ENCODE measurements around the gene LRRC8C. TPM values are rescaled to one million over a fixed set of nuclear protein-coding genes. Genes with fewer than 3 reads are reported as not detected.

Gene LRRC8C
- total RNA-seq, 1 donor from 2014 or later, result 9.8 TPM

- TF ChIP-seq, protein P1, sequence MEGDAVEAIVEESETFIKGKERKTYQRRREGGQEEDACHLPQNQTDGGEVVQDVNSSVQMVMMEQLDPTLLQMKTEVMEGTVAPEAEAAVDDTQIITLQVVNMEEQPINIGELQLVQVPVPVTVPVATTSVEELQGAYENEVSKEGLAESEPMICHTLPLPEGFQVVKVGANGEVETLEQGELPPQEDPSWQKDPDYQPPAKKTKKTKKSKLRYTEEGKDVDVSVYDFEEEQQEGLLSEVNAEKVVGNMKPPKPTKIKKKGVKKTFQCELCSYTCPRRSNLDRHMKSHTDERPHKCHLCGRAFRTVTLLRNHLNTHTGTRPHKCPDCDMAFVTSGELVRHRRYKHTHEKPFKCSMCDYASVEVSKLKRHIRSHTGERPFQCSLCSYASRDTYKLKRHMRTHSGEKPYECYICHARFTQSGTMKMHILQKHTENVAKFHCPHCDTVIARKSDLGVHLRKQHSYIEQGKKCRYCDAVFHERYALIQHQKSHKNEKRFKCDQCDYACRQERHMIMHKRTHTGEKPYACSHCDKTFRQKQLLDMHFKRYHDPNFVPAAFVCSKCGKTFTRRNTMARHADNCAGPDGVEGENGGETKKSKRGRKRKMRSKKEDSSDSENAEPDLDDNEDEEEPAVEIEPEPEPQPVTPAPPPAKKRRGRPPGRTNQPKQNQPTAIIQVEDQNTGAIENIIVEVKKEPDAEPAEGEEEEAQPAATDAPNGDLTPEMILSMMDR (conservative IDR thresholded peaks at IDR 0.05; ENCODE audit: low read depth, low read length), result no peak
- H3K4me3 ChIP-seq (ENCODE audit: low read depth, low read length), result no peak overlapping the region
- no peak for DNase-seq (ENCODE audit: low read depth)
These were observed 30.0 kb upstream of the LRRC8C start for GRCh38 chr1:89602871-89603404.

DNA sequence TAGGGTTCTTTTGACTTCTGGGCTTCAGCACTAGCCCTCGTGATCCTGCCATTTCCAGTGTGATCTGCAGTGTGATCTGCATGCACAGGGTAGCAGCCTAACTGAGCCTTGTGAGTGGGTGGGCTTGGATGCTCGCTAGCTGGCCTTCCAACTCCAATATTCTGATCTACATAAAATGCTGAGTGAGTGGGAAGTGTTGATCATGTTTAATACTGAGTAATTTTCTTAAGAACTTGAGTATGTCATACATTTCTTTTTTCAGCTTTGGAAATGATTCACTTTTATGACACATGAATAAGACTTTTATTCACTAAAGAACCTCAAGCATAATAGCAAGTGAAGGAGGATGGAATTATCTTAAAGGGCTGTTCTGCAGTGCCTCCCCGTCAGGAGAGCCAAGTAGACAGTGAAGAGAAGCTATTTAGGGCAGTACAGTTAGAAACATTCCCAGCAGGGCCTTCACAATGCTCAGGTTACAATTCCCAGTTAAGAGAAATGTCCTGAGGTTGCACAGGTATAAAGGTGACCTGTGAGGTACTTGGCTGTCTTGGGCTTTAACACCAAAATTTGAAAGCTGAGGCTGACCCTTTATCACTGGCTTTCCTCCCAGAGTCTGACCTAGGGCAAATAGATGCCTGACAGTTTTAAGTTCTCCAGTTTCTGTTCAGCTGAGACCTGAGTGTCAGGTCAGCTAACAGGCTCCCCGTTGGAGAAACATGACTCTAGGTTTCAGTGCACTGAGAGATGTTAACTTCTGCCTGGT is 29.1 kb upstream of the LRRC8C start:
- no peak overlapping the region for H3K4me3 ChIP-seq (ENCODE audit: low read depth, low read length)
- TF ChIP-seq, protein P1 (conservative IDR thresholded peaks at IDR 0.05; ENCODE audit: low read depth, low read length), result no peak
- no peak for DNase-seq (ENCODE audit: low read depth)

GRCh38 chr1:89604414-89604735 is 28.5 kb upstream of the LRRC8C start:
- DNase-seq (ENCODE audit: low read depth), result no peak
- no peak overlapping the region for H3K4me3 ChIP-seq (ENCODE audit: low read depth, low read length)
- TF ChIP-seq, protein P1 (conservative IDR thresholded peaks at IDR 0.05; ENCODE audit: low read depth, low read length), result no peak

DNA sequence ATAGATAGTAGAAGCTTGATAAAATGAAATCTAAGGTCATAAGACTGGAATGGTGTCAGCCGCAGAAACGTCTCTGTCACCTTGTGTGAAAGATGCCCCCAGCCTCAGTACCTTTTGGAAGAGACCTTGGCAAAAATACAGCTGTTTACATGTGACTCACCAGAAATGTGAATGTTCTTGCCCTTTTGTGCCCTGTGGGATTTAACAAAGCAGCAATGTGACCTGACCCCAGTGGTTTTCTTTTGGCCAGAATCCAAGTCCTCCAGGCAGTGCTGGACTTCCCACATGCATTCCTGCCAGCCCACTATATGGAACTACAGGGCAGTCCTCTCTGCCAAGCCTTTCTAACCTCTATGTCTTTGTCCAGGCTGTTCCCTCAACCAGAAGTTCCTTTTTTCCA is 27.2 kb upstream of the LRRC8C start:
- no peak overlapping the region for H3K4me3 ChIP-seq (ENCODE audit: low read depth, low read length)
- peak; percentile 78 for DNase-seq (ENCODE audit: low read depth)
- TF ChIP-seq, protein P1 (conservative IDR thresholded peaks at IDR 0.05; ENCODE audit: low read depth, low read length), result no peak

GRCh38 chr1:89606227-89606980 is 26.5 kb upstream of the LRRC8C start:
- no peak for DNase-seq (ENCODE audit: low read depth)
- no peak overlapping the region for H3K4me3 ChIP-seq (ENCODE audit: low read depth, low read length)
- TF ChIP-seq, protein P1 (conservative IDR thresholded peaks at IDR 0.05; ENCODE audit: low read depth, low read length), result no peak

DNA sequence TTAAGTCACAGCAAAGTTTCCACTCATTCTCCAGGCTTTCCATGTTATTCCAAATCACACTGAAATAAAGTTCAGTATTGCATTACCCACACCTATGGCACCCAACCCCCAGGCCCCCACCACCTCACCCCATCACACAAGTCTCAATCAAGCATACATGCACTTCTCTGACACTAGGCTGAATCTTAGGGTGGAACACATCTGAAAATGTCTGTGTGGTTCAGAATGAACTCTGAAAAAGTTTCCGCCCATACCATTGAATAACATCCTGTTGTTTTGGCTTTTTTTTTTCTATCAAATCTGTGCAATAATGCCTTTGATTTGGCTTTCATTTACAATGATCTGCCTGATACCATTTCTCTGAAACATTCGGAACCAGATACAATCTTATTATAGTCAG is 25.8 kb upstream of the LRRC8C start:
- no peak for DNase-seq (ENCODE audit: low read depth)
- H3K4me3 ChIP-seq (ENCODE audit: low read depth, low read length), result no peak overlapping the region
- TF ChIP-seq, protein P1 (conservative IDR thresholded peaks at IDR 0.05; ENCODE audit: low read depth, low read length), result no peak

All from epithelial cell of proximal tubule (primary cell).